Activated CD8-positive, alpha-beta memory T cell treated with anti-CD3 and anti-CD28 coated beads, Interleukin-2, amount 10 ng/mL, durations not matched to agents 7 days and 5 days (primary cell): ENCODE measurements around the gene RBMS1. TPM values are rescaled to one million over a fixed set of nuclear protein-coding genes. Genes with fewer than 3 reads are reported as not detected.

Source experiments
- ATAC-seq: fragments of 150-1000 bp; cut with Tn5 transposase; one replicate; pipeline ENCODE4 v1.10.0; 2021; ENCODE audit warnings: moderate library complexity
- CTCF ChIA-PET: fragments of 350-600 bp; sonication (Branson Sonifier 250); formaldehyde crosslinking; loops from one replicate; lab custom pipeline; 2021; ENCODE audit warnings: antibody characterized with exemption; lab: Charles Lee
- DNase-seq: peaks from one replicate; pipeline ENCODE4 v3.0.0-alpha.2; 2020
- H3K27ac Mint-ChIP-seq: one replicate; pipeline ENCODE4 v1.8.0; 2021; ENCODE audit warnings: mild to moderate bottlenecking, mixed read lengths
- H3K27me3 Mint-ChIP-seq: one replicate; pipeline ENCODE4 v1.8.0; 2021; ENCODE audit warnings: mixed read lengths
- H3K36me3 Mint-ChIP-seq: one replicate; pipeline ENCODE4 v1.8.0; 2021; ENCODE audit warnings: mild to moderate bottlenecking, mixed read lengths
- H3K4me1 Mint-ChIP-seq: one replicate; pipeline ENCODE4 v1.8.0; 2021; ENCODE audit warnings: mixed read lengths
- H3K4me3 Mint-ChIP-seq: one replicate; pipeline ENCODE4 v1.8.0; 2021; ENCODE audit warnings: mild to moderate bottlenecking, moderate library complexity, mixed read lengths
- H3K9me3 Mint-ChIP-seq: one replicate; pipeline ENCODE4 v1.8.0; 2022; ENCODE audit warnings: low read depth, mixed read lengths
- total RNA-seq, 2 experiments: library from RNA; stranded (reverse); gene quantifications; one replicate each; pipeline ENCODE4 v1.2.3, GENCODE V29; 2021

RBMS1 gene
- total RNA-seq, 2 experiments from 2014 or later: 41.8 to 54.9 TPM

DNA sequence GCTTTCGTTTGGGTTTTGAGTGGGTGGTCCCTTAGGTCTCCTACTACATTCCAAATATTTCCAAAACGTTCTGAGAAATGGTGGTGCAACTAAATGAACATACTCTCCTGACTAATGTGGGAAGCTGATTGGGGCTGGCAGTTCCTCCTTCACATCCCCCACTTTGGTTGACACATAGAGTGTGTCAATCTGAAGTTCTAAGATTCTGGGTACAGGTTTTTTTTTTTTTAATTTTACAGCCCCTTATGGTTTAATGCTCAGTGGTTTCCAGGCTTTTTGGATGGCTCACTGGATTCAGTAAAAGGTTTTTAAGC, 235.2 kb downstream of the RBMS1 start:
- H3K27me3 Mint-ChIP-seq: peaks cover 13% of the 10 kb centered on the region
- ATAC-seq: no peak
- CTCF ChIA-PET: interaction anchor here (1.1 kb wide), 1 partner anchor 11 kb away, joined by 3 read pairs; no protein-coding TSS in a partner anchor
- no peaks in the 10 kb centered on the region for H3K9me3 Mint-ChIP-seq
- DNase-seq: no peak
- no peak overlapping the region for H3K27ac Mint-ChIP-seq
- H3K36me3 Mint-ChIP-seq: no peaks in the 10 kb centered on the region
- H3K4me3 Mint-ChIP-seq: no peak overlapping the region
- no peaks in the 10 kb centered on the region for H3K4me1 Mint-ChIP-seq

DNA sequence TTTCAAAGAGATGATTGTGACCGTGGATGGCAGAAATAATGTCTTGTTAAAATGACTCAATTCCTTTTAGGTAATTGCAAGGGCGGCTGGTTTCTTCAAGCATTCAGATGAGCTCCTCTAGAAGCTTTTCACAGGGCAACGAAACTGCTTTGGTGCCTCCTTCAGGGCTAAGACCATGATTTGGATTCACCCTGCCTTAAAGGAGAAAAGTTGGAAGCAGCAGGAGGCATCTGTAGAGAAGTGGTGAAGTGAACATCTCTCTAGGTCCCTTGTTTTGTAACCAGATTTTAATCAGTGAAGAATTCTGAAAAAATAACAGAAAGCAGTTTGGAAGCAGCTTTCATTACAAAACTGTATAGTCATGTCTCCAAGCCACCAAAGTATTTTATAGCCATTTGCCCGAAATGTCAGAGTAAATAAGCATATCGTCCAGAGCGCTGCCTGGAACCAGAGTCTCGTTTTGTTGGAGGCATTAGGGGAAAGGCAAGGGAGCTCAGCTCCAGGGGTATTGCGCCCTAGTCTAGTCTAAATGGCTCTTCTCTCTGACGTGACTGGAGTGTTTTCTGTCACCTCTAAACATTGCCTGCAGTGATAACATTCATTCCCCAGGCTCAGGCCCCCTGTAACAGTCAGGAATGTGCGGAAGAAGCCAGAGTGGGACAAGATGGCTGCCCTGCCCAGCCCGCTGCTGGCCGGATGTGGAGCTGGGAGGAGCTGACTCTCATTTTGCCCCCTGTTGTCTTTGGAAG, 235.7 kb downstream of the RBMS1 start:
- Mint-ChIP-seq H3K27me3 (peaks cover 12% of the 10 kb centered on the region), H3K36me3 (no peaks in the 10 kb centered on the region), H3K4me3 (no peak overlapping the region), H3K9me3 (no peaks in the 10 kb centered on the region), H3K4me1 (no peaks in the 10 kb centered on the region), H3K27ac (no peak overlapping the region)
- no peak for DNase-seq
- CTCF ChIA-PET: interaction anchor here (1.1 kb wide), 1 partner anchor 12 kb away, joined by 3 read pairs; no protein-coding TSS in a partner anchor
- ATAC-seq: no peak

DNA sequence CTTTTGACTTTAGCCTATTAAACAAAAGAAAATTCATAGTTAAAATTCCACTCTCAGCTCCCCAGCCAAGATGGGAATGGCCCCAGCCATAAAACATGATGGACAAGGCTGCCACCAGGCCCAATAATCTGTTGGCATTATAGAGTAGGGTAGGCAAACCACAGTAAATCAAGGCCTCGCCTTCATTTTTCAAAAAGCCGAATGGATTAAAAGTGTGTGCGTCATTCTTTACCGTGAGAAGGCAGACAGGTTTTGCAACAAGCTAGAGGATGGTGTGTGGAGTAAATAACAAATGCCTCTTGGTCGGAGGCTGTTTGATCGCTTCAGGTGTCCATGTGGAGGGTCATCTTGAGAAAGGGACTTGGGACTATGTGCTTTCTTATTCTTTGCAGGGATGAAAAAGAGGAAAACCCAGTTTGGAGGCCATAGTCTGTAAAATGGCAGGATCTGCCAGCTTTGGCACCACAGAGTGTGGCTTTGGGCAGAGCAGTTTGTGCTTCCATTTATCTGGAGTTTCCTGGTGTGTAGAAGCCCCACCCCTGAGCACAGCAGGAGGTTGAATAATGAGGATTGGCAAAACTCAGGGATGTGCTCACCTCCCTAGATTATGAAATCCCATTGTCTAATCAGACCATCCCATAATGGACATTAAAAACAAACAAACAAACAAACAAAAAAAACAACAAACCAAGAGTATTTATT, 236.4 kb downstream of the RBMS1 start:
- ATAC-seq: no peak
- H3K27me3 Mint-ChIP-seq: peaks cover 14% of the 10 kb centered on the region
- no peak overlapping the region for H3K4me3 Mint-ChIP-seq
- no peaks in the 10 kb centered on the region for H3K9me3 Mint-ChIP-seq
- no peak for DNase-seq
- H3K27ac Mint-ChIP-seq: no peak overlapping the region
- H3K36me3 Mint-ChIP-seq: no peaks in the 10 kb centered on the region
- no peaks in the 10 kb centered on the region for H3K4me1 Mint-ChIP-seq
- CTCF ChIA-PET: interaction anchor here (1.1 kb wide), 1 partner anchor 13 kb away, joined by 3 read pairs; no protein-coding TSS in a partner anchor

DNA sequence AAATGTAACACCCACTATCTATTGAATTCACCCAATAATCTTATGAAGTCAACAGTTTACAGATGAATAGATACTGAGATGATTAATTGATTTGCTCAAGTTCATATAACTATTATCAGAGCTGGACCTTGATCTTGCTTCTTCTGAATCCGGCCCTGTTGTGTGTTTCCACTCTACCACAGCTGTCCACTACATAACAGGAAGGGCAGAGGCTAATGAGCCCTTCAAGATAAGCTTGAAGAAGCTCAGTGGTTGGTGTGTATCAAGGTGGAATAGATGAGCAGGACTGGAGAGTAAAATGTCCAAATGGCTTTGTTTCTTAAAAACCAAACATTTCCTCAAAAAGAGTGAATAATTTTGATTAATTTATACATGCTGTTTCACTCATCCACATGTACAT, 237.1 kb downstream of the RBMS1 start:
- Mint-ChIP-seq H3K27ac (no peak overlapping the region), H3K4me3 (no peak overlapping the region), H3K36me3 (no peaks in the 10 kb centered on the region), H3K27me3 (peaks cover 13% of the 10 kb centered on the region), H3K4me1 (no peaks in the 10 kb centered on the region), H3K9me3 (no peaks in the 10 kb centered on the region)
- no peak for ATAC-seq
- CTCF ChIA-PET: interaction anchor here (1.2 kb wide), 1 partner anchor 46 kb away, joined by 3 read pairs; no protein-coding TSS in a partner anchor
- no peak for DNase-seq

DNA sequence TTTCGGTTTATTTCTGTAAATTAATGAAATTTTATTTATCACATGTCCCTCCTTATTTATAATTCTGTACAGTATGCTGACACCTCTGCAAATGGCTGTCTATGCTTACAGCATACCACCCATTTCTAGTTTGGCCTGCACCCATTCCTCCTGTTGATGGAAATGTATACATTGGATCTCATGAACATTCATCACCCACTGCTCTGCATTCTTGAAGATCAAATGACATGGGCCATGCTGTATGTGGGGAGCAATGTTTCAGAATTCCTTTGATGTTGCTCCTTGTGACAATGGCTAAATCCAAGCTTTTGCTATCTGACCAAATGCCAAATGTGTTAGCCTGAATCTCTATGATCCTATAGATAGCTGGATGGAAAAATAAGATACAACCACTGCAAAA, 238.2 kb downstream of the RBMS1 start:
- Mint-ChIP-seq H3K4me1 (no peaks in the 10 kb centered on the region), H3K27ac (no peak overlapping the region), H3K36me3 (no peaks in the 10 kb centered on the region), H3K27me3 (peaks cover 15% of the 10 kb centered on the region), H3K9me3 (no peaks in the 10 kb centered on the region), H3K4me3 (no peak overlapping the region)
- DNase-seq (no peak), ATAC-seq (no peak)
- CTCF ChIA-PET: interaction anchor here (1.0 to 2.7 kb wide), 5 partner anchors 10 to 739 kb away, joined by 3 to 8 read pairs (median 5); no protein-coding TSS in a partner anchor

DNA sequence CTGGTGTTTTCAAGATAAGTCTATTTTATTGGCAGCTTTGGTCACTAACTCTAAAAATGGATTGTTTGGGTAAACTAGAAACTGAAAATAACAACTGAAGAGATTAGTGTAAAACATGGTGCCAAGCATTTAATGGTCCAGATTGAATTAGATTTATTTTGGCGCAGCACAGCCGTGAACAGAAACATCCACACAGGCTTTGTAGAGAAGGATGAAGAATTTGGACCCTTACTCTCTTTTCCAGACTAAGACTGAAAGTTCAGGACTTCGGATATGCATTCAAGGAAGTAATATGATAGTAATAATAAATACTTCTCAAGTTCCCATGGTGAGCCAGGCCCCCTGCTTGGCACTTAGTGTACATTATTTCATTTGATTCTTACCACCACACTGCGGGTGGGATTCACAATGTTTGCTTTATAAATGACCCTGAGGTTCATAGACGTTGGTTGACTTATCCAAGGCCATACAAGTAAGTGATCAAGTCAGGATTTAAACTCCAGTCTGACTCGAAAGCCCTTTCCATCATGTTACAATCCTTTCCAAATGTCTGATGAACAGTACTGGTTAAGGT, 239.3 kb downstream of the RBMS1 start:
- DNase-seq: no peak
- CTCF ChIA-PET: interaction anchor here (1.0 to 2.7 kb wide), 4 partner anchors 12 to 740 kb away, joined by 3 to 8 read pairs (median 5); no protein-coding TSS in a partner anchor
- no peak overlapping the region for H3K27ac Mint-ChIP-seq
- H3K36me3 Mint-ChIP-seq: no peaks in the 10 kb centered on the region
- no peaks in the 10 kb centered on the region for H3K9me3 Mint-ChIP-seq
- H3K4me3 Mint-ChIP-seq: no peak overlapping the region
- ATAC-seq: no peak
- no peaks in the 10 kb centered on the region for H3K4me1 Mint-ChIP-seq
- peaks cover 15% of the 10 kb centered on the region for H3K27me3 Mint-ChIP-seq

DNA sequence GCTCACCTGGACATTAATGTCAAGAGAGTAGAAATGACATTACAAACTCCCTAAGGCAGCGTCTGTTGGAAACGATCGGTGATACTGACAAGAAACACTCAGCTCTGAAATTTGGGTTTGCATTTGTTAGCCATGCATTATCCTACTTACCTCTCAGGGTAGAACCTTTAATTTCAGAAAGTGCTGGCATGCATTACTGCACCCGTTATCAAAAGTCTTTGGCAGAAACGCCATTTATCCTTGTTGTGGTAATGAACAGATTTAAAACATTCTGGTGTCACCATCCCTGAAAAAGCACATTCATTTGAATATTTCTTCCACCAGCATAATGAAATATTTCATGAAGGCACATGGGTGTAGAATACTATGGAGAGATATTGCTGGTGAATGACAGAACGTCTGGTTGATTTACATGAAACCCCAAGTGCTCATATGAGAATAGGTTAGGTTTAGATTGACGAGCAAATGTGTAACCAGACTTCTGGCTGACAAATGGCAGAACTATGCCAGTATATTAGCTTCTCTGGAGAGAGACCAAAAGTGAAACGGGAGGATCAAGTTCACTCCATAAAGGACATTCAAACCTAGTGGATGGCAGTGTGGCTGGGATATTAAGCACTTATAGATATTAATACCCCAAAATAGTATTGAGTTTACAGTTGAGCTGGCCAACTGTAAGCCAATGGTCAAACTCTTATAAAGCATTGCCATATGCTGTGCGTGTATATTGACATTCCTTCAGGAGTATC, 240.0 kb downstream of the RBMS1 start:
- Mint-ChIP-seq H3K4me3 (no peak overlapping the region), H3K9me3 (no peaks in the 10 kb centered on the region), H3K36me3 (no peaks in the 10 kb centered on the region), H3K27ac (no peak overlapping the region), H3K27me3 (peaks cover 15% of the 10 kb centered on the region), H3K4me1 (no peaks in the 10 kb centered on the region)
- CTCF ChIA-PET: interaction anchor here (1.4 to 2.7 kb wide), 4 partner anchors 8 to 809 kb away, joined by 4 to 11 read pairs (median 6); no protein-coding TSS in a partner anchor
- ATAC-seq: no peak
- no peak for DNase-seq

DNA sequence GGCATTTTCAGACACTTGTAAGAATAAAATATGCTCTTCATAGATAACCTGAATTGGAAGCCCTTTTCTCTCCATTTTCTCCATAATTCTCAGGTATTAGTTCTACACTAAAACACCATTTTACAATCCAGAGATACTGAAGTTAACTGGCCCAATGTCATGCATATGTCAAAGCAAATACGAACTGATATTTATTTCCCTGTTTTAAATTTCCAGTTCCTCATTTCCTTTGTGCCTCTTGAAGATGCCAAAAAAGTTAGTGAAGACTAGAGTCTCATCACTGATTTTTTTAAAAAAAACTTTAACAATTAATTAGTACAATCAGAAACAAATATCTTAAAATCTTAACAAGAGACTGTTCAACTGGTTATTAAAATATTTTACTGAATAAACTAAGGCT, 240.7 kb downstream of the RBMS1 start:
- Mint-ChIP-seq H3K27me3 (peaks cover 16% of the 10 kb centered on the region), H3K4me1 (no peaks in the 10 kb centered on the region), H3K36me3 (no peaks in the 10 kb centered on the region), H3K9me3 (no peaks in the 10 kb centered on the region), H3K4me3 (no peak overlapping the region), H3K27ac (no peak overlapping the region)
- CTCF ChIA-PET: interaction anchor here (1.0 to 2.3 kb wide), 5 partner anchors 9 to 810 kb away, joined by 3 to 11 read pairs (median 4); no protein-coding TSS in a partner anchor
- DNase-seq (no peak), ATAC-seq (no peak)

DNA sequence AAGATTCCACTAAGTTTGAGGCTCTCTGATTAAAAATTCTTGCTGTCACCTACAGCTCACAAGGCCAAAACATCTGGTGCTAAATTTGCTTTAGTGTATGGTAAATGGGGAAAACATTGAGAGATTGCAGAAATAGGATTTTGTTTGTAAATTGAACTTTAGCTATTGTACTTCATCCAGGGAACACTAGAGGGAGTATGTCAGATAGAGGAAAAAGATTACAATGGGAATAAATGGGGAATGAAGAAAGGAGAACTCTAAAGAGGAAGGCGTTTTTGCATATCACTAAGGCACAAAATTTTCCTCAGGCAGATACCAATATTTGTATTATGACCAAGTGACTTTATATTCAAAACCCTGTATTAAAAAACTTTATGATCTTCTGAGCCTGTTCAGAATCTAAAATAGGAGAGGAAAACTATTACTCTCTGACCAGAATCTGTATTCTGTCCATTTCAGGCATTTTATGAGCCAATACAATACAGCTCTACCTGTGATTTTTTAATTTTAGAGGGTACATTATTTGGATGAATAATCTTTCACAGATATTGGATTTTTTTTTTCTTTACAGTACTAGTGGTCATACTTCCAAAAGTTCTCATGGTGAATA, 241.2 kb downstream of the RBMS1 start:
- peaks cover 17% of the 10 kb centered on the region for H3K27me3 Mint-ChIP-seq
- H3K36me3 Mint-ChIP-seq: no peaks in the 10 kb centered on the region
- no peak overlapping the region for H3K27ac Mint-ChIP-seq
- no peaks in the 10 kb centered on the region for H3K4me1 Mint-ChIP-seq
- CTCF ChIA-PET: interaction anchor here (0.8 to 2.3 kb wide), 13 partner anchors 9 to 810 kb away, joined by 3 to 11 read pairs (median 4); no protein-coding TSS in a partner anchor
- no peak for ATAC-seq
- no peak for DNase-seq
- H3K9me3 Mint-ChIP-seq: no peaks in the 10 kb centered on the region
- H3K4me3 Mint-ChIP-seq: no peak overlapping the region

DNA sequence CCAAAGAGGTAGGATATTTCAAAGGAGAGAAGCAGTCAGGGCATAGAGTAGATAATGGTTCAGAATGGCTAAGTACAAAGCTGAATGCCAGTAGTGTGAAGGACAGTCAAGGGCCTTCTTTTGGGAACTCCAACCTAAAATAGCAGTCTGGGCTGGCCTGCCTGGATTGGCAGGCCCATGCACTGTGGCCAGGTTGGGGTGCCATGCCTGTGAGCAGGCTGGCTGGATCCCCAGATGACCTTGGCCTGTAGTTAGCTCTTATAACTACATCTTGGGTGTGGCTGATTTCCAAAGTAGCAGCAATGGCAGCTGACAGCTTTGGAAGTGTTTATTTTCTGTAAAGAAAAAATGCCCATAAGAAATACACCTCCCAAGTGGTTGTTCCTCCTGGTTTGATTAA, 242.0 kb downstream of the RBMS1 start:
- Mint-ChIP-seq H3K36me3 (no peaks in the 10 kb centered on the region), H3K27me3 (peaks cover 17% of the 10 kb centered on the region), H3K4me3 (no peak overlapping the region), H3K4me1 (no peaks in the 10 kb centered on the region), H3K27ac (no peak overlapping the region), H3K9me3 (no peaks in the 10 kb centered on the region)
- DNase-seq (no peak), ATAC-seq (no peak)
- CTCF ChIA-PET: interaction anchor here (0.9 to 2.3 kb wide), 12 partner anchors 9 to 811 kb away, joined by 3 to 11 read pairs (median 3); no protein-coding TSS in a partner anchor

DNA sequence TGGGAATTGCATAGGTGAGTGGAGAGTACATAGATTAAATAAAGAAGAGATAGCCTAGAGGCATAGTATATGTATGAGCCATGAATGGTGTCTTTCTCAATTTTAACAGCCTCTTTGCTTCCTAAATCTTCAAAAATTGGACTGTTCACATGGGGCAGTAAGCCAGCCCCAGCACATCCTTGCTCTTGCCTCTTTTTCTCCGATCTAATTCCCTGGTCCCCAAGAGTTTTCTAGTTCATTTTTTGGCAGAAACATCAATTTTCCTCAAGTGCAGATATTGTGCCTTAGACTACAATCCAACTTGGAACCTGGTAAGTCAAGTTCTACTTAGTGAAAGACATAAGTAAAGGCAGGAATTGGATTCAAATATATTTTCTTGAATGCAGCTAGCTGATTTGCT, 243.7 kb downstream of the RBMS1 start:
- H3K4me3 Mint-ChIP-seq: no peak overlapping the region
- no peaks in the 10 kb centered on the region for H3K9me3 Mint-ChIP-seq
- no peaks in the 10 kb centered on the region for H3K36me3 Mint-ChIP-seq
- H3K27me3 Mint-ChIP-seq: peaks cover 17% of the 10 kb centered on the region
- no peak overlapping the region for H3K27ac Mint-ChIP-seq
- DNase-seq (no peak), ATAC-seq (no peak)
- no peaks in the 10 kb centered on the region for H3K4me1 Mint-ChIP-seq
- CTCF ChIA-PET: no interaction called here

DNA sequence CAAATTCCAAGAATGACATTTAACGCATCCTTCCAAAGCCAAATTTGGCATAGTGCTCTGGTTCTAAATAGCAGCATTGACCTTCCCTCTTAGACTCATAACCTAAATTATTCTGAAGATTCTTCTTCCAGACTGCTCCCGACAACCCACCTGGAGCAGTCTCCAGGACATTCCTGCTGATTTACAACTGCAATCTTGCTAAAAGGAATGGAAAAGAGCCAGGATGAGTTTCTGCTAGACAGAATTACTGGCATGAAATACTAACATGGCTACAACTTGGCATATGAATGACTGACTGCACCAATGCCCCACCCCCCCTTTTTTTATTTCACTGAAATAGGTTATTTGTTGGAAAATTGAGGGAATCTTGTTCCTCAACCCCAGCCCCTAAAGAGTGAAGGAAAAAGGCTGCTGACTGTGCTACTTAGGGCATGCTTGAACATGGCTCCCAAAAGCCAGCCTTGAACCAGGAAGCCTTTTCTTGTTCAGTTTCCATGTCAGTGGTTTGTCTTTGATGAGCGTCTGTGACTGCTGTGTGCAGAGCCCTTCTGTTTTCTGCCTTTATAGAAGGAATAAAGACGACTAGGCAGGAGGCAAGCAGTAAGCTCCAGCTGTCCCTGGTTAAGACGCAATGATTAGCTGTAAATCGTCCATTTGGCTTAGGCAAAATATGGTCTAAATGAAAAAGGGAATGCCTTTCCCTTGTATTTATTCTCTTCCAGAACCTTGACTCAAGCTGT, 246.1 kb downstream of the RBMS1 start:
- peaks cover 8% of the 10 kb centered on the region for H3K27me3 Mint-ChIP-seq
- DNase-seq: no peak
- no peak overlapping the region for H3K4me3 Mint-ChIP-seq
- no peak for ATAC-seq
- no peaks in the 10 kb centered on the region for H3K9me3 Mint-ChIP-seq
- H3K27ac Mint-ChIP-seq: no peak overlapping the region
- CTCF ChIA-PET: interaction anchor here (0.6 to 1.3 kb wide), 2 partner anchors 9 to 23 kb away, joined by 3 read pairs; no protein-coding TSS in a partner anchor
- H3K4me1 Mint-ChIP-seq: no peaks in the 10 kb centered on the region
- no peaks in the 10 kb centered on the region for H3K36me3 Mint-ChIP-seq
